H9 (cell line): ENCODE measurements around the gene ARL4C. TPM values are rescaled to one million over a fixed set of nuclear protein-coding genes. Genes with fewer than 3 reads are reported as not detected.

Source experiments
- DNase-seq: peaks from one replicate; pipeline ENCODE4 v3.0.0-alpha.2; 2017
- H2AFZ ChIP-seq: one replicate; pipeline ENCODE4 v1.6.1; 2013; ENCODE audit warnings: mild to moderate bottlenecking, low read length, control low read depth, moderate library complexity
- H2AK5ac ChIP-seq: 2 replicates; pipeline ENCODE4 v1.6.1; 2013; ENCODE audit warnings: low read length, control low read depth, mixed read lengths; ENCODE audit not compliant: insufficient read length
- H2BK120ac ChIP-seq: one replicate; pipeline ENCODE4 v1.6.1; 2013; ENCODE audit warnings: low read depth, mild to moderate bottlenecking, low read length, control low read depth, inconsistent platforms; ENCODE audit not compliant: poor library complexity, severe bottlenecking
- H2BK12ac ChIP-seq: 2 replicates; pipeline ENCODE4 v1.6.1; 2013; ENCODE audit warnings: low read length, control low read depth, mixed read lengths, low read depth; ENCODE audit not compliant: insufficient read length
- H2BK15ac ChIP-seq: 2 replicates; pipeline ENCODE4 v1.6.1; 2013; ENCODE audit warnings: low read depth, low read length, control low read depth
- H2BK20ac ChIP-seq: one replicate; pipeline ENCODE4 v1.6.1; 2013; ENCODE audit warnings: low read depth, mild to moderate bottlenecking, low read length, control low read depth, inconsistent platforms; ENCODE audit not compliant: poor library complexity, severe bottlenecking
- H2BK5ac ChIP-seq: 2 replicates; pipeline ENCODE4 v1.6.1; 2013; ENCODE audit warnings: low read length, control low read depth, mixed read lengths; ENCODE audit not compliant: insufficient read length
- H3K14ac ChIP-seq: 2 replicates; pipeline ENCODE4 v1.6.1; 2013; ENCODE audit warnings: low read length, control low read depth; ENCODE audit not compliant: insufficient read depth
- H3K18ac ChIP-seq: 2 replicates; pipeline ENCODE4 v1.6.1; 2013; ENCODE audit warnings: low read depth, mild to moderate bottlenecking, mixed read lengths, low read length, control low read depth; ENCODE audit not compliant: insufficient read length
- H3K23ac ChIP-seq: 2 replicates; pipeline ENCODE4 v1.6.1; 2013; ENCODE audit warnings: low read length, control low read depth, mixed read lengths, low read depth; ENCODE audit not compliant: insufficient read length
- H3K23me2 ChIP-seq: 2 replicates; pipeline ENCODE4 v1.6.1; 2013; ENCODE audit warnings: low read depth, mild to moderate bottlenecking, mixed read lengths, low read length, control low read depth; ENCODE audit not compliant: insufficient read length, poor library complexity, severe bottlenecking
- H3K27ac ChIP-seq: 2 replicates; pipeline ENCODE4 v1.5.1; 2013; ENCODE audit warnings: low read length, control low read depth, mixed read lengths, low read depth; ENCODE audit not compliant: insufficient read length
- H3K27me3 ChIP-seq: 2 replicates; pipeline ENCODE4 v1.6.1; 2013; ENCODE audit warnings: low read length, control low read depth, inconsistent platforms; ENCODE audit not compliant: insufficient read depth
- H3K4ac ChIP-seq: 2 replicates; pipeline ENCODE4 v1.6.1; 2013; ENCODE audit warnings: low read depth, mild to moderate bottlenecking, control low read depth, inconsistent platforms, low read length, moderate library complexity
- H3K4me1 ChIP-seq: 2 replicates; pipeline ENCODE4 v1.6.1; 2013; ENCODE audit warnings: low read length, control low read depth, inconsistent platforms; ENCODE audit not compliant: insufficient read depth
- H3K4me2 ChIP-seq: 2 replicates; pipeline ENCODE4 v1.6.1; 2013; ENCODE audit warnings: low read length, control low read depth, mixed read lengths; ENCODE audit not compliant: insufficient read length, insufficient read depth
- H3K56ac ChIP-seq: 2 replicates; pipeline ENCODE4 v1.6.1; 2013; ENCODE audit warnings: low read depth, mild to moderate bottlenecking, mixed read lengths, low read length, control low read depth; ENCODE audit not compliant: insufficient read length
- H3K79me1 ChIP-seq: 2 replicates; pipeline ENCODE4 v1.6.1; 2013; ENCODE audit warnings: low read depth, mild to moderate bottlenecking, moderate library complexity, low read length, control low read depth, inconsistent platforms; ENCODE audit not compliant: insufficient read depth, poor library complexity, severe bottlenecking
- H3K79me2 ChIP-seq: 2 replicates; pipeline ENCODE4 v1.6.1; 2013; ENCODE audit warnings: low read length, control low read depth, inconsistent platforms; ENCODE audit not compliant: insufficient read depth
- H3K9ac ChIP-seq: 2 replicates; pipeline ENCODE4 v1.6.1; 2013; ENCODE audit warnings: low read length, control low read depth, mixed read lengths; ENCODE audit not compliant: insufficient read length; ENCODE audit errors: extremely low read depth
- H3K9me3 ChIP-seq: one replicate; pipeline ENCODE4 v1.6.1; 2013; ENCODE audit warnings: low read depth, low read length, inconsistent platforms; ENCODE audit not compliant: control insufficient read depth
- H3T11ph ChIP-seq: one replicate; pipeline ENCODE4 v1.6.1; 2013; ENCODE audit warnings: mild to moderate bottlenecking, low read length, control low read depth, inconsistent platforms
- H4K20me1 ChIP-seq: one replicate; pipeline ENCODE4 v1.6.1; 2013; ENCODE audit not compliant: control insufficient read depth, insufficient read length, insufficient read depth
- H4K5ac ChIP-seq: 2 replicates; pipeline ENCODE4 v1.6.1; 2013; ENCODE audit warnings: low read depth, mild to moderate bottlenecking, mixed read lengths, low read length, control low read depth; ENCODE audit not compliant: insufficient read length
- H4K8ac ChIP-seq: replicated peaks from 2 replicates; pipeline ENCODE4 v1.6.1; 2013; ENCODE audit warnings: low read length, control low read depth, mixed read lengths, low read depth; ENCODE audit not compliant: insufficient read length
- H4K91ac ChIP-seq: 2 replicates; pipeline ENCODE4 v1.6.1; 2013; ENCODE audit warnings: low read depth, mild to moderate bottlenecking, moderate library complexity, mixed read lengths, low read length, control low read depth; ENCODE audit not compliant: insufficient read length
- H3K27ac Mint-ChIP-seq, 3 experiments: 2 replicates in 2 of 3; 3 replicates in 1 of 3; pipeline ENCODE4 v1.8.0; 2020 to 2021; ENCODE audit warnings: mixed read lengths in 3 of 3, mild to moderate bottlenecking in 1 of 3, moderate library complexity in 1 of 3
- H3K27me3 Mint-ChIP-seq: 2 replicates; pipeline ENCODE4 v1.8.0; 2021; ENCODE audit warnings: low read depth, mild to moderate bottlenecking, moderate library complexity, mixed read lengths
- H3K36me3 Mint-ChIP-seq, 3 experiments: 2 replicates in 2 of 3; 3 replicates in 1 of 3; pipeline ENCODE4 v1.8.0; 2020 to 2021; ENCODE audit warnings: low read depth in 3 of 3, mixed read lengths in 3 of 3; ENCODE audit not compliant: insufficient read depth in 1 of 3
- H3K4me1 Mint-ChIP-seq, 2 experiments: 2 replicates each; pipeline ENCODE4 v1.8.0; 2020; ENCODE audit warnings: mixed read lengths in 2 of 2
- H3K4me3 Mint-ChIP-seq, 2 experiments: 2 replicates in 1 of 2; 3 replicates in 1 of 2; pipeline ENCODE4 v1.8.0; 2020 to 2021; ENCODE audit warnings: mild to moderate bottlenecking in 2 of 2, mixed read lengths in 2 of 2, moderate library complexity in 1 of 2
- H3K9me3 Mint-ChIP-seq, 2 experiments: 2 replicates in 1 of 2; 3 replicates in 1 of 2; pipeline ENCODE4 v1.8.0; 2020; ENCODE audit warnings: mild to moderate bottlenecking in 2 of 2, mixed read lengths in 2 of 2, moderate library complexity in 1 of 2
- WGBS: extraction: QIAGEN DNeasy Blood & Tissue Kit; methylation state at CpG from one replicate; pipeline ENCODE4 v1.1.7; 2013; ENCODE audit warnings: missing lambda C conversion rate, low lambda C conversion rate, mixed read lengths; ENCODE audit not compliant: insufficient read length; ENCODE audit errors: extremely low coverage; 5-methylcytosine and 5-hydroxymethylcytosine counted together
- total RNA-seq: library from RNA; stranded (reverse); gene quantifications from 2 replicates; pipeline ENCODE4 v1.2.1, GENCODE V29; 2021
- TF ChIP-seq, protein P1 (sequence below): fragments of 200-600 bp; sonication (generic); conservative IDR thresholded peaks from 3 replicates; pipeline ENCODE4 v1.8.0; 2021; ENCODE audit warnings: antibody characterized with exemption, mild to moderate bottlenecking

ARL4C gene
- total RNA-seq, 1 experiment from 2014 or later = 12.0 TPM

- H4K20me1 ChIP-seq = no peaks in the 10 kb centered on the region
- H2AK5ac ChIP-seq = no peak overlapping the region
- H3K27me3 ChIP-seq = no peaks in the 10 kb centered on the region
- H3K18ac ChIP-seq = no peak overlapping the region
- no peak overlapping the region for H2BK20ac ChIP-seq
- Mint-ChIP-seq H3K9me3 (peaks cover 7% of the 10 kb centered on the region in 2 experiments; a peak in 4 of 5 replicates), H3K27me3 (no peaks in the 10 kb centered on the region), H3K36me3 (no peaks in the 10 kb centered on the region; a peak in 1 of 7 replicates), H3K27ac (no peak overlapping the region), H3K4me3 (no peak overlapping the region), H3K4me1 (no peaks in the 10 kb centered on the region)
- no peak for DNase-seq
- no peak overlapping the region for H3K27ac ChIP-seq
- no peak overlapping the region for H3K23ac ChIP-seq
- no peaks in the 10 kb centered on the region for H3K4me1 ChIP-seq
- no peaks in the 10 kb centered on the region for H3K23me2 ChIP-seq
- no CpG with 5 or more reads among the region's 13 CpGs for whole genome bisulfite sequencing
- H3K9ac ChIP-seq = no peak overlapping the region
- TF ChIP-seq, protein P1, sequence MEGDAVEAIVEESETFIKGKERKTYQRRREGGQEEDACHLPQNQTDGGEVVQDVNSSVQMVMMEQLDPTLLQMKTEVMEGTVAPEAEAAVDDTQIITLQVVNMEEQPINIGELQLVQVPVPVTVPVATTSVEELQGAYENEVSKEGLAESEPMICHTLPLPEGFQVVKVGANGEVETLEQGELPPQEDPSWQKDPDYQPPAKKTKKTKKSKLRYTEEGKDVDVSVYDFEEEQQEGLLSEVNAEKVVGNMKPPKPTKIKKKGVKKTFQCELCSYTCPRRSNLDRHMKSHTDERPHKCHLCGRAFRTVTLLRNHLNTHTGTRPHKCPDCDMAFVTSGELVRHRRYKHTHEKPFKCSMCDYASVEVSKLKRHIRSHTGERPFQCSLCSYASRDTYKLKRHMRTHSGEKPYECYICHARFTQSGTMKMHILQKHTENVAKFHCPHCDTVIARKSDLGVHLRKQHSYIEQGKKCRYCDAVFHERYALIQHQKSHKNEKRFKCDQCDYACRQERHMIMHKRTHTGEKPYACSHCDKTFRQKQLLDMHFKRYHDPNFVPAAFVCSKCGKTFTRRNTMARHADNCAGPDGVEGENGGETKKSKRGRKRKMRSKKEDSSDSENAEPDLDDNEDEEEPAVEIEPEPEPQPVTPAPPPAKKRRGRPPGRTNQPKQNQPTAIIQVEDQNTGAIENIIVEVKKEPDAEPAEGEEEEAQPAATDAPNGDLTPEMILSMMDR = no peak
- no peaks in the 10 kb centered on the region for H3K79me1 ChIP-seq
- no peak overlapping the region for H2BK12ac ChIP-seq
- no peak overlapping the region for H3K4ac ChIP-seq
- no peaks in the 10 kb centered on the region for H3K9me3 ChIP-seq
- H2BK120ac ChIP-seq = no peak overlapping the region
- H2AFZ ChIP-seq = no peak overlapping the region
- H2BK15ac ChIP-seq = no peak overlapping the region
- no peaks in the 10 kb centered on the region for H3K79me2 ChIP-seq
- H3T11ph ChIP-seq = no peak overlapping the region
- no peak overlapping the region for H3K56ac ChIP-seq
- no peak overlapping the region for H3K4me2 ChIP-seq
- no peak overlapping the region for H4K8ac ChIP-seq
- no peak overlapping the region for H2BK5ac ChIP-seq
- no peak overlapping the region for H4K91ac ChIP-seq
- H3K14ac ChIP-seq = no peak overlapping the region
- H4K5ac ChIP-seq = no peak overlapping the region
Measured at GRCh38 chr2:234536178-234536965, 39.5 kb upstream of the ARL4C start.
